PFSK-1 (cell line): ENCODE results near the gene ETHE1.

Experiments used
- FOXP2 ChIP-seq: optimal IDR thresholded peaks from 2 replicates; pipeline ENCODE3; 2011; ENCODE audit warnings: borderline replicate concordance, control low read depth, inconsistent platforms; ENCODE audit not compliant: insufficient read depth; ENCODE audit errors: extremely low read length, extremely low read depth
- POLR2AphosphoS5 ChIP-seq: IDR thresholded peaks from 2 replicates; pipeline ENCODE4 v1.6.1; 2012; ENCODE audit warnings: low read depth, mild to moderate bottlenecking, control low read depth, low read length, moderate library complexity
- SIN3A ChIP-seq: IDR thresholded peaks from 2 replicates; pipeline ENCODE4 v1.6.1; 2012; ENCODE audit warnings: mild to moderate bottlenecking, low read length, moderate library complexity, borderline replicate concordance; ENCODE audit not compliant: insufficient read depth
- TAF1 ChIP-seq: IDR thresholded peaks from 2 replicates; pipeline ENCODE4 v1.6.1; 2012; ENCODE audit warnings: low read length, control low read depth, borderline replicate concordance; ENCODE audit not compliant: insufficient read depth
- TF ChIP-seq, protein P1 (sequence below), 2 experiments: IDR thresholded peaks; 2 replicates each; pipeline versions ENCODE4 v1.6.1 to v1.8.0; 2011 to 2012; ENCODE audit warnings: low read depth in 2 of 2, low read length in 2 of 2, control low read depth in 1 of 2, inconsistent platforms in 1 of 2, mild to moderate bottlenecking in 1 of 2, moderate library complexity in 1 of 2; ENCODE audit not compliant: insufficient read depth in 1 of 2

GRCh38 chr19:43457809-43458208 lies 69.2 kb downstream of the ETHE1 start:
- TF ChIP-seq SIN3A: no peak
- no peak for TF ChIP-seq POLR2AphosphoS5
- TF ChIP-seq, protein P1, sequence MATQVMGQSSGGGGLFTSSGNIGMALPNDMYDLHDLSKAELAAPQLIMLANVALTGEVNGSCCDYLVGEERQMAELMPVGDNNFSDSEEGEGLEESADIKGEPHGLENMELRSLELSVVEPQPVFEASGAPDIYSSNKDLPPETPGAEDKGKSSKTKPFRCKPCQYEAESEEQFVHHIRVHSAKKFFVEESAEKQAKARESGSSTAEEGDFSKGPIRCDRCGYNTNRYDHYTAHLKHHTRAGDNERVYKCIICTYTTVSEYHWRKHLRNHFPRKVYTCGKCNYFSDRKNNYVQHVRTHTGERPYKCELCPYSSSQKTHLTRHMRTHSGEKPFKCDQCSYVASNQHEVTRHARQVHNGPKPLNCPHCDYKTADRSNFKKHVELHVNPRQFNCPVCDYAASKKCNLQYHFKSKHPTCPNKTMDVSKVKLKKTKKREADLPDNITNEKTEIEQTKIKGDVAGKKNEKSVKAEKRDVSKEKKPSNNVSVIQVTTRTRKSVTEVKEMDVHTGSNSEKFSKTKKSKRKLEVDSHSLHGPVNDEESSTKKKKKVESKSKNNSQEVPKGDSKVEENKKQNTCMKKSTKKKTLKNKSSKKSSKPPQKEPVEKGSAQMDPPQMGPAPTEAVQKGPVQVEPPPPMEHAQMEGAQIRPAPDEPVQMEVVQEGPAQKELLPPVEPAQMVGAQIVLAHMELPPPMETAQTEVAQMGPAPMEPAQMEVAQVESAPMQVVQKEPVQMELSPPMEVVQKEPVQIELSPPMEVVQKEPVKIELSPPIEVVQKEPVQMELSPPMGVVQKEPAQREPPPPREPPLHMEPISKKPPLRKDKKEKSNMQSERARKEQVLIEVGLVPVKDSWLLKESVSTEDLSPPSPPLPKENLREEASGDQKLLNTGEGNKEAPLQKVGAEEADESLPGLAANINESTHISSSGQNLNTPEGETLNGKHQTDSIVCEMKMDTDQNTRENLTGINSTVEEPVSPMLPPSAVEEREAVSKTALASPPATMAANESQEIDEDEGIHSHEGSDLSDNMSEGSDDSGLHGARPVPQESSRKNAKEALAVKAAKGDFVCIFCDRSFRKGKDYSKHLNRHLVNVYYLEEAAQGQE (IDR thresholded peaks at IDR 0.05; ENCODE audit: insufficient read depth in 1 of 2, low read depth in 2 of 2, low read length in 2 of 2): no peak
- no peak for TF ChIP-seq TAF1
- no peak for TF ChIP-seq FOXP2
